Stimulated activated CD8-positive, alpha-beta memory T cell treated with anti-CD3 and anti-CD28 coated beads, Interleukin-15, amount 100 ng/mL, for 24 hours (primary cell): ENCODE measurements around the gene PUSL1.

Experiments used
- DNase-seq: peaks from one replicate; pipeline ENCODE4 v3.0.0-alpha.2; 2020; ENCODE audit warnings: low read depth

PUSL1 gene

GRCh38 chr1:1354271-1355247, 46.2 kb downstream of the PUSL1 start:
- no peak for DNase-seq

- no peak for DNase-seq
Measured at GRCh38 chr1:1355416-1355815, 47.0 kb downstream of the PUSL1 start.

GRCh38 chr1:1356166-1356795, 47.9 kb downstream of the PUSL1 start:
- DNase-seq = no peak

- no peak for DNase-seq
Measured at GRCh38 chr1:1356796-1357401, 48.5 kb downstream of the PUSL1 start.

DNA sequence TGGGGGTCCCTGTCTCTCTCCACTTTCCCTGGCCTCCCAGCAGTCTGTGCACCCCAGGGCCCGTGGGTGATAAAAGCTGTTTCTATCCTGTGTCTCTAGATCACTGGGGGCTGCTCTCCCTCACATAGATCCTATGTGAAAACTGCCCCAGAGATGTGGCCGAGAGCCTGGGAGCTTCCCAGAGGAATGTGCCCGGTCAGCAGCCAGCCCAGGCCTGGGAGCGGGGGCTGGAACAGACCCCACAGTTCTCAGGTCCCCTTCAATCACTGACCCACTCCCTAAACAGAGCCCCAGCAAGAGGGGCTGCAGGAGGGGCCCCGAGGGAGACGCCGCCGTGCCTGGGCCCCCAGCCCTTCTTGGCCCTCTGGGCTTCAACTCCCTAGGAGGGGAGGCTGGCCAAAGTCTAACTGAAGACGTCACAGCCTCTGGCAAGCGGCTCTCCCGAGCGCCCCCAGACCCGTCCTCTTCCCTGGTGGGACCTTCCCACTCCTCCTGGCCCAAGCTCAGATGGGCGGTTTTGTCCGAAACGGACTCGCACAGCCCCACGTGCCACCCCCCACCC, 49.6 kb downstream of the PUSL1 start:
- DNase-seq = no peak

DNA sequence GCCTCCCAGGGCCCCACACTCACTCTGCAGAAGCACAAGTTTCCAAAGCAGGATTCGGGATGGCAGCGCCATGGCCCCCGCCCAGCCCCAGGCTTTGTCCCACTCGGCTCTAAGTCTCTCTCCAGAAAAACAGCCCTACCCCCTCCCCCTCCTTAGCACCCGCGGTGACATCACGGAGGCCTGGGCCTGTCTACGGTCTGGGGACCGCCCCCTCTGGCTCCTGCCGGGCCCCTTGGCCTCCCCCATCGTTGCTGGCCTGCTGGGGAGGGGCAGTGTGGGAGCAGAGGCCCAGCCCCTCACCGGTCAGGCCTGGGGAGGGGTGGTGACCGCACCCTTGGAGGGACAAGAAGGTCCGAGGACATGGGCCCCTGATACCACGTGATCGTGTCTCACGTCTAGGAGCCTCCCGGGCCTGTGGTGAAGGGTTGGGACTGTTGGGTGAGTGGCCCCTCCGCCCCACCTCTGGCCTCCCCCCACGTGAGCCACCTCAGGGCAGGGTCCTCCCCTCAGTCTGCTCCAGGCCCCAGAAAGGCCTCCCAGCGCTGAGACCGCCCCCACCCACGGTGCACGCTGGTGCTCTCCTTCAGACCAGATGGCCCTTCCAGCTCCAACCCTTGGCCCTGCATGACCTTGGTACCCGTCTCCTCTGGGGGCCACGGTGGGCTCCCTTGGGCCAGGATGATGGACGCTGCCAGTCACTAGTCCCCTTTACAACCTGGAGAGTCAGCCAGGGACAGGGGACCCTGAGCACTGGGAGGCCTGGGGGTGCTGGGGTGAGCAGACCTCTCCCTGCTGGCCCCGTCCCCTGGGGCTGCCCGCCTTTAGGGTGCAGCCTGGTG, 50.3 kb downstream of the PUSL1 start, which contains the start of gene MXRA8:
MXRA8 (minus strand) TSS at position 123 of the 839 bp plus-strand sequence; CDS start at position 72, 51 bp downstream.
- DNase-seq = no peak

- DNase-seq = no peak
Measured at GRCh38 chr1:1359308-1359663, 50.9 kb downstream of the PUSL1 start.

GRCh38 chr1:1359664-1360468, 51.5 kb downstream of the PUSL1 start:
- DNase-seq = no peak

GRCh38 chr1:1360506-1361169, 52.2 kb downstream of the PUSL1 start:
- DNase-seq = no peak
